PFSK-1 (cell line): ENCODE results near the gene FLCN.

Experiments
- POLR2AphosphoS5 ChIP-seq: IDR thresholded peaks from 2 replicates; pipeline ENCODE4 v1.6.1; 2012; ENCODE audit warnings: low read depth, mild to moderate bottlenecking, control low read depth, low read length, moderate library complexity
- REST ChIP-seq, 2 experiments: IDR thresholded peaks; 2 replicates each; pipeline versions ENCODE4 v1.6.1 to v1.8.0; 2011 to 2012; ENCODE audit warnings: low read depth in 2 of 2, low read length in 2 of 2, control low read depth in 1 of 2, inconsistent platforms in 1 of 2, mild to moderate bottlenecking in 1 of 2, moderate library complexity in 1 of 2; ENCODE audit not compliant: insufficient read depth in 1 of 2

- TF ChIP-seq REST (IDR thresholded peaks at IDR 0.05; ENCODE audit: insufficient read depth in 1 of 2, low read depth in 2 of 2, low read length in 2 of 2) (no peak), POLR2AphosphoS5 (no peak)
These were observed 71.2 kb downstream of the FLCN start for GRCh38 chr17:17165666-17166308.
